ENCODE data around the gene CDC16. TPM values are rescaled to one million over a fixed set of nuclear protein-coding genes. Genes with fewer than 3 reads are reported as not detected.

Gene CDC16
- total and polyA plus RNA-seq, 2 of the 13 experiments (the other 11 are each of a cell fraction or from before 2014, with no cell fraction given), result 24.2 to 60.9 TPM

DNA sequence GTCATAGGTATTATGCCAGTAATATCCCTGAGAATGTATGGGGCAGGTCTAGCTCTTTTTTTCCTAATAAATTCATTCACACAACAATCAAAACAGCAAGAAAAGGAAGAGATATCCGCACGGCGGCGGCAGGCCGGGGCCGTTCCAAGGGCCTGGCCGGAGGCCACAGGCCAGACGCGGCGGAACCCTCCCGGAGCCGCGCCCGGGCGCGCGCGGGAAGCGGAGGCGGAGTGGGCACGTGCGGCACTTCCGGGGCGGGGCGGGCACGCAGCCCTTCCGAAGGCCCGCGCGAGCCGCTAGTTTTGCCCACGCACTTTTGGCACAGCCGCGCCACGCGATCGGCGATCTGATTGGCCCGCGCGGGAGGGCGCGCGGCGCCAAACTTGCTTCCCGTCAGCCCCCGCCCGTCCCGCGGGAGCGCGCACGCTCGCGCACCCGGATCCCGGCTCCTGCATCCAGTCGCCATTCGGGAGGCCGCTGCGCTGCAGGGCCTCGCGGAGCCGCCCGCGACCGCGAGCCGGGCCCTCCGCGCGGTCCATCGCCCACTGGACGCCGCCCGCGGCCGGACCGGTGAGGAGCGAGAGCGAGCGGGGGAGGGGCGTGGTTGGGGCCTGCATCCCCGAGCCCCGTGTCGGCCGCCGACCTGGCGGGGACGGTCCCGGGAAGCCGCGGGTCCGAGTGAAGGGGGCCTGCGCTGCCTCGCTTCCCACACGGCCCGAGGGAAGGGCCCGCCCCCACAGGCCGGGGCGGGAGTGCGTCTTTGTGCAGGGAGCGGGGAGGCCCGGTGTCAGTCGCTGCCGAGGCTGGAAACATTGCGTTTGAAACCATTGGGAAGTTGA lies 79.6 kb downstream of the CDC16 start, which contains the start of gene CHAMP1 (continued):
- TF ChIP-seq NFE2L1 (CRISPR knock-in tag; IDR thresholded peaks at IDR 0.05; ENCODE audit: borderline replicate concordance), result no peak
- TF ChIP-seq NR2F6 (IDR thresholded peaks at IDR 0.05), result no peak
- no peak for TF ChIP-seq NR2F6 (CRISPR knock-in tag; IDR thresholded peaks at IDR 0.05)
- TF ChIP-seq SAP130 (CRISPR knock-in tag; IDR thresholded peaks at IDR 0.05; ENCODE audit: low read depth), result peak; percentile 59; the same call in 1 of the 2 replicates
- TF ChIP-seq, protein P1, sequence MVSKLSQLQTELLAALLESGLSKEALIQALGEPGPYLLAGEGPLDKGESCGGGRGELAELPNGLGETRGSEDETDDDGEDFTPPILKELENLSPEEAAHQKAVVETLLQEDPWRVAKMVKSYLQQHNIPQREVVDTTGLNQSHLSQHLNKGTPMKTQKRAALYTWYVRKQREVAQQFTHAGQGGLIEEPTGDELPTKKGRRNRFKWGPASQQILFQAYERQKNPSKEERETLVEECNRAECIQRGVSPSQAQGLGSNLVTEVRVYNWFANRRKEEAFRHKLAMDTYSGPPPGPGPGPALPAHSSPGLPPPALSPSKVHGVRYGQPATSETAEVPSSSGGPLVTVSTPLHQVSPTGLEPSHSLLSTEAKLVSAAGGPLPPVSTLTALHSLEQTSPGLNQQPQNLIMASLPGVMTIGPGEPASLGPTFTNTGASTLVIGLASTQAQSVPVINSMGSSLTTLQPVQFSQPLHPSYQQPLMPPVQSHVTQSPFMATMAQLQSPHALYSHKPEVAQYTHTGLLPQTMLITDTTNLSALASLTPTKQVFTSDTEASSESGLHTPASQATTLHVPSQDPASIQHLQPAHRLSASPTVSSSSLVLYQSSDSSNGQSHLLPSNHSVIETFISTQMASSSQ (IDR thresholded peaks at IDR 0.05; ENCODE audit: low read depth), result no peak
- TF ChIP-seq, protein P1 (CRISPR knock-in tag; IDR thresholded peaks at IDR 0.05; ENCODE audit: borderline replicate concordance), result peak; percentile 21
- TF ChIP-seq, protein P2, sequence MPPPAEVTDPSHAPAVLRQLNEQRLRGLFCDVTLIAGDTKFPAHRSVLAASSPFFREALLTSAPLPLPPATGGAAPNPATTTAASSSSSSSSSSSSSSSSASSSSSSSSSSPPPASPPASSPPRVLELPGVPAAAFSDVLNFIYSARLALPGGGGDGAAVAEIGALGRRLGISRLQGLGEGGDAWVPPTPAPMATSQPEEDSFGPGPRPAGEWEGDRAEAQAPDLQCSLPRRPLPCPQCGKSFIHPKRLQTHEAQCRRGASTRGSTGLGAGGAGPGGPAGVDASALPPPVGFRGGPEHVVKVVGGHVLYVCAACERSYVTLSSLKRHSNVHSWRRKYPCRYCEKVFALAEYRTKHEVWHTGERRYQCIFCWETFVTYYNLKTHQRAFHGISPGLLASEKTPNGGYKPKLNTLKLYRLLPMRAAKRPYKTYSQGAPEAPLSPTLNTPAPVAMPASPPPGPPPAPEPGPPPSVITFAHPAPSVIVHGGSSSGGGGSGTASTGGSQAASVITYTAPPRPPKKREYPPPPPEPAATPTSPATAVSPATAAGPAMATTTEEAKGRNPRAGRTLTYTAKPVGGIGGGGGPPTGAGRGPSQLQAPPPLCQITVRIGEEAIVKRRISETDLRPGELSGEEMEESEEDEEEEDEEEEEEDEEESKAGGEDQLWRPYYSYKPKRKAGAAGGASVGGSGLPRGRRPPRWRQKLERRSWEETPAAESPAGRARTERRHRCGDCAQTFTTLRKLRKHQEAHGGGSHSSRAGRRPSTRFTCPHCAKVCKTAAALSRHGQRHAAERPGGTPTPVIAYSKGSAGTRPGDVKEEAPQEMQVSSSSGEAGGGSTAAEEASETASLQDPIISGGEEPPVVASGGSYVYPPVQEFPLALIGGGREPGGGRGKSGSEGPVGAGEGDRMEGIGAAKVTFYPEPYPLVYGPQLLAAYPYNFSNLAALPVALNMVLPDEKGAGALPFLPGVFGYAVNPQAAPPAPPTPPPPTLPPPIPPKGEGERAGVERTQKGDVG (CRISPR knock-in tag; IDR thresholded peaks at IDR 0.05; ENCODE audit: borderline replicate concordance), result no peak
- TF ChIP-seq MTF1 (CRISPR knock-in tag; IDR thresholded peaks at IDR 0.05), result peak; percentile 36; the same call in 1 of the 2 replicates
- peak; percentile 41; the same call in 1 of the 2 replicates for TF ChIP-seq ZNF776 (CRISPR knock-in tag; IDR thresholded peaks at IDR 0.05)
- TF ChIP-seq SP4 (CRISPR knock-in tag; IDR thresholded peaks at IDR 0.05), result peak; percentile 89
- TF ChIP-seq HNRNPK (IDR thresholded peaks at IDR 0.05; ENCODE audit: low read depth, low read length, poor library complexity, severe bottlenecking), result peak; percentile 65
- no peak for TF ChIP-seq HHEX (CRISPR knock-in tag; IDR thresholded peaks at IDR 0.05)
- TF ChIP-seq GATAD2A (CRISPR knock-in tag; IDR thresholded peaks at IDR 0.05), result peak; percentile 4; the same call in 1 of the 2 replicates
- peak; percentile 90 for TF ChIP-seq YEATS4 (CRISPR knock-in tag; IDR thresholded peaks at IDR 0.05; ENCODE audit: borderline replicate concordance)
- TF ChIP-seq ZNF501 (CRISPR knock-in tag; IDR thresholded peaks at IDR 0.05), result no peak; the same call in 1 of the 2 replicates
- peak; percentile 31; the same call in 1 of the 2 replicates for TF ChIP-seq ZNF816 (CRISPR knock-in tag; IDR thresholded peaks at IDR 0.05; ENCODE audit: borderline replicate concordance)
- TF ChIP-seq, protein P3, sequence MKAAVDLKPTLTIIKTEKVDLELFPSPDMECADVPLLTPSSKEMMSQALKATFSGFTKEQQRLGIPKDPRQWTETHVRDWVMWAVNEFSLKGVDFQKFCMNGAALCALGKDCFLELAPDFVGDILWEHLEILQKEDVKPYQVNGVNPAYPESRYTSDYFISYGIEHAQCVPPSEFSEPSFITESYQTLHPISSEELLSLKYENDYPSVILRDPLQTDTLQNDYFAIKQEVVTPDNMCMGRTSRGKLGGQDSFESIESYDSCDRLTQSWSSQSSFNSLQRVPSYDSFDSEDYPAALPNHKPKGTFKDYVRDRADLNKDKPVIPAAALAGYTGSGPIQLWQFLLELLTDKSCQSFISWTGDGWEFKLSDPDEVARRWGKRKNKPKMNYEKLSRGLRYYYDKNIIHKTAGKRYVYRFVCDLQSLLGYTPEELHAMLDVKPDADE (CRISPR knock-in tag; IDR thresholded peaks at IDR 0.05), result no peak
- no peak for TF ChIP-seq ZNF224 (CRISPR knock-in tag; IDR thresholded peaks at IDR 0.05)
- TF ChIP-seq ZNF790 (CRISPR knock-in tag; IDR thresholded peaks at IDR 0.05; ENCODE audit: borderline replicate concordance), result peak; percentile 99
- TF ChIP-seq, protein P4, sequence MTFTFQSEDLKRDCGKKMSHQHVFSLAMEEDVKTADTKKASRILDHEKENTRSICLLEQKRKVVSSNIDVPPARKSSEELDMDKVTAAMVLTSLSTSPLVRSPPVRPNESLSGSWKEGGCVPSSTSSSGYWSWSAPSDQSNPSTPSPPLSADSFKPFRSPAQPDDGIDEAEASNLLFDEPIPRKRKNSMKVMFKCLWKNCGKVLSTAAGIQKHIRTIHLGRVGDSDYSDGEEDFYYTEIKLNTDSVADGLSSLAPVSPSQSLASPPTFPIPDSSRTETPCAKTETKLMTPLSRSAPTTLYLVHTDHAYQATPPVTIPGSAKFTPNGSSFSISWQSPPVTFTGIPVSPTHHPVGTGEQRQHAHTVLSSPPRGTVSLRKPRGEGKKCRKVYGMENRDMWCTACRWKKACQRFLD (CRISPR knock-in tag; IDR thresholded peaks at IDR 0.05; ENCODE audit: borderline replicate concordance), result no peak; the same call in 1 of the 2 replicates
